H1 (cell line): ENCODE data around the gene OR56A3. TPM values are rescaled to one million over a fixed set of nuclear protein-coding genes. Genes with fewer than 3 reads are reported as not detected.

ENCODE experiments used
- polyA plus RNA-seq, 7 experiments: library from polyadenylated mRNA; depleted of rRNA in 3 of 7; stranded (reverse) in 5 of 7; unstranded in 2 of 7; fragments of >200 nt in 5 of 7; fragments of 200-250 nt in 2 of 7; gene quantifications; 1 replicate in 5 of 7; 2 replicates in 1 of 7; 4 replicates in 1 of 7; pipeline versions ENCODE4 v1.2.1 to v1.2.3, GENCODE V29; 2011 to 2013; ENCODE audit warnings: missing spikeins in 2 of 7, mixed read lengths in 2 of 7
- total RNA-seq: library from RNA; stranded (reverse); fragmentation: NEBNext Ultra II Directional; extraction: Animal tissue kit (Norgen Biotek cat#: 25700); gene quantifications from 2 replicates; pipeline ENCODE4 v1.2.1, GENCODE V29; 2021
- TF ChIP-seq, protein P1 (sequence below): fragments of 300-600 bp; sonication (generic); IDR thresholded peaks from 2 replicates; pipeline ENCODE4 v1.7.1; 2012; ENCODE audit warnings: low read length, moderate library complexity, mild to moderate bottlenecking, inconsistent platforms; ENCODE audit not compliant: insufficient replicate concordance
- TF ChIP-seq, protein P2 (sequence below), 3 experiments: IDR thresholded peaks; 1 replicate in 2 of 3; 2 replicates in 1 of 3; pipeline versions ENCODE4 v1.5.1 to v1.6.1; 2011; ENCODE audit warnings: low read length in 3 of 3, mild to moderate bottlenecking in 3 of 3, inconsistent platforms in 2 of 3, low read depth in 1 of 3, moderate library complexity in 1 of 3; ENCODE audit not compliant: insufficient read depth in 1 of 3; ENCODE audit errors: control extremely low read depth in 1 of 3

OR56A3 gene
- total and polyA plus RNA-seq, 2 of the 8 experiments (the other 6 are each of a cell fraction or from before 2014, with no cell fraction given), result not detected

DNA sequence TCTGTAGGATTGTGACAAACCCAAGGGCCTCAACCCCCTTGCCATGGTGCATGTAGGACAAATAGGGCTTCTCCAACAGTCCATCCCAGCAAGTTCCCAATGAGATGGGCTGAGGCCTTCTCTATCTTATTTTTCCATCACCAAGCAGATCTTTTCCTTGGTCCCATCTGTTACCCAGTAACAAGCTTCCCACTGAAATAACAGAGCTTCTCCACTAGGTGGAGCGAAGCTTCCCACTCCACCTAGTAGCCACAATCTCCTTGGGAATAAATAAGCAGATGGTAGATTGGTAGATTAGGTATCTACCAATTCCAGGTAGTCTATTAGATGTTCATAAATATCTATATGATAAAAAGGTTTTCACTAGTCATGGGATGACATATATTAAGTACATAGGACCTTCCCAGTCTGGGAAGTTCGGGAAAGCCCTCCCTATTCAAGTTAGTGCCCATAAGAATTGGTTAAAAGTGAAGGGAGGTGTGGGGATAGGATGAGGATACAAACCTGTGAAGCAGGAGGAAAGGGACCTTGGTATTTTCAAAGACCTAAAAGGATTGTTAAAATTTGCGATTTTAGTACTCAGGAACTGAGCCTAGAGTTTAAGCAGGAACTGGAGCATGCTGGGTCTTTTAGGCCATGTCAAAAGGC lies 50.7 kb downstream of the OR56A3 start (continued):
- TF ChIP-seq, protein P1, sequence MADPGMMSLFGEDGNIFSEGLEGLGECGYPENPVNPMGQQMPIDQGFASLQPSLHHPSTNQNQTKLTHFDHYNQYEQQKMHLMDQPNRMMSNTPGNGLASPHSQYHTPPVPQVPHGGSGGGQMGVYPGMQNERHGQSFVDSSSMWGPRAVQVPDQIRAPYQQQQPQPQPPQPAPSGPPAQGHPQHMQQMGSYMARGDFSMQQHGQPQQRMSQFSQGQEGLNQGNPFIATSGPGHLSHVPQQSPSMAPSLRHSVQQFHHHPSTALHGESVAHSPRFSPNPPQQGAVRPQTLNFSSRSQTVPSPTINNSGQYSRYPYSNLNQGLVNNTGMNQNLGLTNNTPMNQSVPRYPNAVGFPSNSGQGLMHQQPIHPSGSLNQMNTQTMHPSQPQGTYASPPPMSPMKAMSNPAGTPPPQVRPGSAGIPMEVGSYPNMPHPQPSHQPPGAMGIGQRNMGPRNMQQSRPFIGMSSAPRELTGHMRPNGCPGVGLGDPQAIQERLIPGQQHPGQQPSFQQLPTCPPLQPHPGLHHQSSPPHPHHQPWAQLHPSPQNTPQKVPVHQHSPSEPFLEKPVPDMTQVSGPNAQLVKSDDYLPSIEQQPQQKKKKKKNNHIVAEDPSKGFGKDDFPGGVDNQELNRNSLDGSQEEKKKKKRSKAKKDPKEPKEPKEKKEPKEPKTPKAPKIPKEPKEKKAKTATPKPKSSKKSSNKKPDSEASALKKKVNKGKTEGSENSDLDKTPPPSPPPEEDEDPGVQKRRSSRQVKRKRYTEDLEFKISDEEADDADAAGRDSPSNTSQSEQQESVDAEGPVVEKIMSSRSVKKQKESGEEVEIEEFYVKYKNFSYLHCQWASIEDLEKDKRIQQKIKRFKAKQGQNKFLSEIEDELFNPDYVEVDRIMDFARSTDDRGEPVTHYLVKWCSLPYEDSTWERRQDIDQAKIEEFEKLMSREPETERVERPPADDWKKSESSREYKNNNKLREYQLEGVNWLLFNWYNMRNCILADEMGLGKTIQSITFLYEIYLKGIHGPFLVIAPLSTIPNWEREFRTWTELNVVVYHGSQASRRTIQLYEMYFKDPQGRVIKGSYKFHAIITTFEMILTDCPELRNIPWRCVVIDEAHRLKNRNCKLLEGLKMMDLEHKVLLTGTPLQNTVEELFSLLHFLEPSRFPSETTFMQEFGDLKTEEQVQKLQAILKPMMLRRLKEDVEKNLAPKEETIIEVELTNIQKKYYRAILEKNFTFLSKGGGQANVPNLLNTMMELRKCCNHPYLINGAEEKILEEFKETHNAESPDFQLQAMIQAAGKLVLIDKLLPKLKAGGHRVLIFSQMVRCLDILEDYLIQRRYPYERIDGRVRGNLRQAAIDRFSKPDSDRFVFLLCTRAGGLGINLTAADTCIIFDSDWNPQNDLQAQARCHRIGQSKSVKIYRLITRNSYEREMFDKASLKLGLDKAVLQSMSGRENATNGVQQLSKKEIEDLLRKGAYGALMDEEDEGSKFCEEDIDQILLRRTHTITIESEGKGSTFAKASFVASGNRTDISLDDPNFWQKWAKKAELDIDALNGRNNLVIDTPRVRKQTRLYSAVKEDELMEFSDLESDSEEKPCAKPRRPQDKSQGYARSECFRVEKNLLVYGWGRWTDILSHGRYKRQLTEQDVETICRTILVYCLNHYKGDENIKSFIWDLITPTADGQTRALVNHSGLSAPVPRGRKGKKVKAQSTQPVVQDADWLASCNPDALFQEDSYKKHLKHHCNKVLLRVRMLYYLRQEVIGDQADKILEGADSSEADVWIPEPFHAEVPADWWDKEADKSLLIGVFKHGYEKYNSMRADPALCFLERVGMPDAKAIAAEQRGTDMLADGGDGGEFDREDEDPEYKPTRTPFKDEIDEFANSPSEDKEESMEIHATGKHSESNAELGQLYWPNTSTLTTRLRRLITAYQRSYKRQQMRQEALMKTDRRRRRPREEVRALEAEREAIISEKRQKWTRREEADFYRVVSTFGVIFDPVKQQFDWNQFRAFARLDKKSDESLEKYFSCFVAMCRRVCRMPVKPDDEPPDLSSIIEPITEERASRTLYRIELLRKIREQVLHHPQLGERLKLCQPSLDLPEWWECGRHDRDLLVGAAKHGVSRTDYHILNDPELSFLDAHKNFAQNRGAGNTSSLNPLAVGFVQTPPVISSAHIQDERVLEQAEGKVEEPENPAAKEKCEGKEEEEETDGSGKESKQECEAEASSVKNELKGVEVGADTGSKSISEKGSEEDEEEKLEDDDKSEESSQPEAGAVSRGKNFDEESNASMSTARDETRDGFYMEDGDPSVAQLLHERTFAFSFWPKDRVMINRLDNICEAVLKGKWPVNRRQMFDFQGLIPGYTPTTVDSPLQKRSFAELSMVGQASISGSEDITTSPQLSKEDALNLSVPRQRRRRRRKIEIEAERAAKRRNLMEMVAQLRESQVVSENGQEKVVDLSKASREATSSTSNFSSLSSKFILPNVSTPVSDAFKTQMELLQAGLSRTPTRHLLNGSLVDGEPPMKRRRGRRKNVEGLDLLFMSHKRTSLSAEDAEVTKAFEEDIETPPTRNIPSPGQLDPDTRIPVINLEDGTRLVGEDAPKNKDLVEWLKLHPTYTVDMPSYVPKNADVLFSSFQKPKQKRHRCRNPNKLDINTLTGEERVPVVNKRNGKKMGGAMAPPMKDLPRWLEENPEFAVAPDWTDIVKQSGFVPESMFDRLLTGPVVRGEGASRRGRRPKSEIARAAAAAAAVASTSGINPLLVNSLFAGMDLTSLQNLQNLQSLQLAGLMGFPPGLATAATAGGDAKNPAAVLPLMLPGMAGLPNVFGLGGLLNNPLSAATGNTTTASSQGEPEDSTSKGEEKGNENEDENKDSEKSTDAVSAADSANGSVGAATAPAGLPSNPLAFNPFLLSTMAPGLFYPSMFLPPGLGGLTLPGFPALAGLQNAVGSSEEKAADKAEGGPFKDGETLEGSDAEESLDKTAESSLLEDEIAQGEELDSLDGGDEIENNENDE, result no peak
- TF ChIP-seq, protein P2, sequence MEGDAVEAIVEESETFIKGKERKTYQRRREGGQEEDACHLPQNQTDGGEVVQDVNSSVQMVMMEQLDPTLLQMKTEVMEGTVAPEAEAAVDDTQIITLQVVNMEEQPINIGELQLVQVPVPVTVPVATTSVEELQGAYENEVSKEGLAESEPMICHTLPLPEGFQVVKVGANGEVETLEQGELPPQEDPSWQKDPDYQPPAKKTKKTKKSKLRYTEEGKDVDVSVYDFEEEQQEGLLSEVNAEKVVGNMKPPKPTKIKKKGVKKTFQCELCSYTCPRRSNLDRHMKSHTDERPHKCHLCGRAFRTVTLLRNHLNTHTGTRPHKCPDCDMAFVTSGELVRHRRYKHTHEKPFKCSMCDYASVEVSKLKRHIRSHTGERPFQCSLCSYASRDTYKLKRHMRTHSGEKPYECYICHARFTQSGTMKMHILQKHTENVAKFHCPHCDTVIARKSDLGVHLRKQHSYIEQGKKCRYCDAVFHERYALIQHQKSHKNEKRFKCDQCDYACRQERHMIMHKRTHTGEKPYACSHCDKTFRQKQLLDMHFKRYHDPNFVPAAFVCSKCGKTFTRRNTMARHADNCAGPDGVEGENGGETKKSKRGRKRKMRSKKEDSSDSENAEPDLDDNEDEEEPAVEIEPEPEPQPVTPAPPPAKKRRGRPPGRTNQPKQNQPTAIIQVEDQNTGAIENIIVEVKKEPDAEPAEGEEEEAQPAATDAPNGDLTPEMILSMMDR (IDR thresholded peaks at IDR 0.05; ENCODE audit: control extremely low read depth in 1 of 3, insufficient read depth in 1 of 3, low read depth in 1 of 3, low read length in 3 of 3), result peak in 2 of 3 experiments; percentile 55 to 74; a peak in 3 of 4 replicates
